ENCODE results near the gene SYT6.

The SYT6 gene

DNA sequence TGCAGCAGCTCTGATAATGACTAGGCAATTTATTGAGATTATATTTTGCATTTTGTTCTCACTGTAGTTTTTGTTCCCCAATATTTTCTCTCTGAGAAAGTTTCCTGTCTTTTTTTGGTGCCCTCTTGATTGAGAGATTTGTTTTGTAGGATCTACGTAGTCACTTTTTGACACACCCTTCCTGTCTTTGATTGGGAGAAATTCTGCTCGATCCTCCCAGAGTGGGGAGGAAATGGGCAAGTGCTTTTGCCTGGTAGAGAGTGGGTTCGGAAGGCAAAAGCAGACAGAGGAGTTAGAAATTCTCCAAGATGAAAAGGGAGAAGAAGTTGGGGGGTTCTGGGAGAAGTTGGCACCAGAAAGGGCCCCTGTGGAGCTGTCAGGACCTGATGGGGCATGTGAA, 42.1 kb upstream of the SYT6 start:
- Histone ChIP-seq H2AFZ (no peak overlapping the region), H3K36me3 (ENCODE audit: control insufficient read depth, insufficient read depth, low read length) (no peaks in the 10 kb centered on the region)
- TF ChIP-seq, protein P1, sequence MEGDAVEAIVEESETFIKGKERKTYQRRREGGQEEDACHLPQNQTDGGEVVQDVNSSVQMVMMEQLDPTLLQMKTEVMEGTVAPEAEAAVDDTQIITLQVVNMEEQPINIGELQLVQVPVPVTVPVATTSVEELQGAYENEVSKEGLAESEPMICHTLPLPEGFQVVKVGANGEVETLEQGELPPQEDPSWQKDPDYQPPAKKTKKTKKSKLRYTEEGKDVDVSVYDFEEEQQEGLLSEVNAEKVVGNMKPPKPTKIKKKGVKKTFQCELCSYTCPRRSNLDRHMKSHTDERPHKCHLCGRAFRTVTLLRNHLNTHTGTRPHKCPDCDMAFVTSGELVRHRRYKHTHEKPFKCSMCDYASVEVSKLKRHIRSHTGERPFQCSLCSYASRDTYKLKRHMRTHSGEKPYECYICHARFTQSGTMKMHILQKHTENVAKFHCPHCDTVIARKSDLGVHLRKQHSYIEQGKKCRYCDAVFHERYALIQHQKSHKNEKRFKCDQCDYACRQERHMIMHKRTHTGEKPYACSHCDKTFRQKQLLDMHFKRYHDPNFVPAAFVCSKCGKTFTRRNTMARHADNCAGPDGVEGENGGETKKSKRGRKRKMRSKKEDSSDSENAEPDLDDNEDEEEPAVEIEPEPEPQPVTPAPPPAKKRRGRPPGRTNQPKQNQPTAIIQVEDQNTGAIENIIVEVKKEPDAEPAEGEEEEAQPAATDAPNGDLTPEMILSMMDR (IDR thresholded peaks at IDR 0.05): no peak

GRCh38 chr1:114192328-114192727, 38.7 kb upstream of the SYT6 start:
- Histone ChIP-seq H3K9ac (no peak overlapping the region), H3K4me1 (no peaks in the 10 kb centered on the region), H3K4me3 (ENCODE audit: low read depth, low read length) (no peak overlapping the region), H3K9me3 (ENCODE audit: control insufficient read depth, low read length) (peaks cover 5% of the 10 kb centered on the region), H3K27me3 (ENCODE audit: control insufficient read depth, insufficient read depth, low read length) (no peaks in the 10 kb centered on the region), H3K36me3 (ENCODE audit: control insufficient read depth, insufficient read depth, low read length) (no peaks in the 10 kb centered on the region), H3K4me2 (ENCODE audit: low read length) (no peak overlapping the region), H3K79me2 (no peaks in the 10 kb centered on the region), H3K27ac (no peak overlapping the region), H2AFZ (no peak overlapping the region)
- TF ChIP-seq, protein P1 (IDR thresholded peaks at IDR 0.05): no peak

More for the DNA sequence above, 42.1 kb upstream of the SYT6 start:
- Histone ChIP-seq H3K4me2 (ENCODE audit: low read length) (no peak overlapping the region), H3K27me3 (ENCODE audit: control insufficient read depth, insufficient read depth, low read length) (no peaks in the 10 kb centered on the region), H3K79me2 (no peaks in the 10 kb centered on the region), H3K27ac (no peak overlapping the region), H3K9me3 (ENCODE audit: control insufficient read depth, low read length) (peaks cover 5% of the 10 kb centered on the region), H3K4me3 (ENCODE audit: low read depth, low read length) (no peak overlapping the region), H3K4me1 (no peaks in the 10 kb centered on the region), H3K9ac (no peak overlapping the region)

GRCh38 chr1:114189398-114189797, 35.7 kb upstream of the SYT6 start:
- Histone ChIP-seq H3K4me2 (ENCODE audit: low read length) (no peak overlapping the region), H3K9ac (no peak overlapping the region), H3K27me3 (ENCODE audit: control insufficient read depth, insufficient read depth, low read length) (no peaks in the 10 kb centered on the region), H3K36me3 (ENCODE audit: control insufficient read depth, insufficient read depth, low read length) (no peaks in the 10 kb centered on the region), H3K79me2 (no peaks in the 10 kb centered on the region), H2AFZ (no peak overlapping the region), H3K27ac (no peak overlapping the region), H3K9me3 (ENCODE audit: control insufficient read depth, low read length) (peaks cover 5% of the 10 kb centered on the region), H3K4me3 (ENCODE audit: low read depth, low read length) (no peak overlapping the region), H3K4me1 (no peaks in the 10 kb centered on the region)
- TF ChIP-seq, protein P1 (IDR thresholded peaks at IDR 0.05): no peak

GRCh38 chr1:114181356-114181755, 27.7 kb upstream of the SYT6 start:
- Histone ChIP-seq H3K4me3 (ENCODE audit: low read depth, low read length) (no peak overlapping the region), H3K9me3 (ENCODE audit: control insufficient read depth, low read length) (no peaks in the 10 kb centered on the region), H3K9ac (no peak overlapping the region), H3K79me2 (no peaks in the 10 kb centered on the region), H3K4me1 (no peaks in the 10 kb centered on the region), H3K36me3 (ENCODE audit: control insufficient read depth, insufficient read depth, low read length) (no peaks in the 10 kb centered on the region), H3K4me2 (ENCODE audit: low read length) (no peak overlapping the region), H3K27ac (no peak overlapping the region), H2AFZ (no peak overlapping the region), H3K27me3 (ENCODE audit: control insufficient read depth, insufficient read depth, low read length) (no peaks in the 10 kb centered on the region)
- TF ChIP-seq, protein P1 (IDR thresholded peaks at IDR 0.05): no peak

DNA sequence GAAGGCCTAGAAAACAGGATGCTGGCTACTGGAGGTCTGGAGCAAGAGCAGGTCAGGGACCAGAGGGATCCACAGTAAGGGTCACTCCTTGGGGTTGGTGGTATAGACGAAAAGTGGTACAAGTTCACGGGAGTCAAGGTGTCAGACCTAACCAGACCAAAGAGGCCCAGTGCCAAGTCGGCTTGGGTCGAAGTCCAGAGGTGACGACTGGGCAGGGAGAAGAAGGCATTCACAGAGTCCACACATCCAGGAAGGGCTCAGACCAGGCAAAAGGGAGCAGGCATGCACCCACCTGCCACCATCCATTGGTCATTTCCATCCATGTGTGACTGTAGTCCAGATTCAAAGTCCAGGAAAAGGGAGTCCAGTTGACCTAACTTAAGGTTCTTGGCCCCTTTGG, 27.1 kb upstream of the SYT6 start:
- Histone ChIP-seq H3K36me3 (ENCODE audit: control insufficient read depth, insufficient read depth, low read length) (no peaks in the 10 kb centered on the region), H3K4me3 (ENCODE audit: low read depth, low read length) (no peak overlapping the region), H2AFZ (no peak overlapping the region), H3K4me2 (ENCODE audit: low read length) (no peak overlapping the region), H3K4me1 (no peaks in the 10 kb centered on the region), H3K9ac (no peak overlapping the region), H3K79me2 (no peaks in the 10 kb centered on the region), H3K9me3 (ENCODE audit: control insufficient read depth, low read length) (no peaks in the 10 kb centered on the region), H3K27me3 (ENCODE audit: control insufficient read depth, insufficient read depth, low read length) (no peaks in the 10 kb centered on the region), H3K27ac (no peak overlapping the region)
- TF ChIP-seq, protein P1 (IDR thresholded peaks at IDR 0.05): no peak

All from parathyroid adenoma (tissue), 2 donors.